GM12891 (cell line): ENCODE measurements around the gene LIMS2.

Experiments used
- PAX5 ChIP-seq: IDR thresholded peaks from 2 replicates; pipeline ENCODE4 v1.6.1; 2011; ENCODE audit warnings: low read length, moderate library complexity, mild to moderate bottlenecking; ENCODE audit not compliant: insufficient read depth, severe bottlenecking
- POLR2A ChIP-seq: IDR thresholded peaks from 2 replicates; pipeline ENCODE4 v1.6.1; 2011; ENCODE audit warnings: low read depth, low read length, control low read depth
- POLR2AphosphoS5 ChIP-seq: IDR thresholded peaks from 2 replicates; pipeline ENCODE4 v1.6.1; 2011; ENCODE audit warnings: low read depth, low read length, control low read depth
- POU2F2 ChIP-seq: IDR thresholded peaks from 2 replicates; pipeline ENCODE4 v1.6.1; 2011; ENCODE audit warnings: low read depth, mild to moderate bottlenecking, control low read depth, low read length, moderate library complexity
- SPI1 ChIP-seq: IDR thresholded peaks from 2 replicates; pipeline ENCODE4 v1.6.1; 2011; ENCODE audit warnings: low read depth, low read length, control low read depth
- TAF1 ChIP-seq: IDR thresholded peaks from 2 replicates; pipeline ENCODE4 v1.6.1; 2011; ENCODE audit warnings: low read depth, low read length, control low read depth

DNA sequence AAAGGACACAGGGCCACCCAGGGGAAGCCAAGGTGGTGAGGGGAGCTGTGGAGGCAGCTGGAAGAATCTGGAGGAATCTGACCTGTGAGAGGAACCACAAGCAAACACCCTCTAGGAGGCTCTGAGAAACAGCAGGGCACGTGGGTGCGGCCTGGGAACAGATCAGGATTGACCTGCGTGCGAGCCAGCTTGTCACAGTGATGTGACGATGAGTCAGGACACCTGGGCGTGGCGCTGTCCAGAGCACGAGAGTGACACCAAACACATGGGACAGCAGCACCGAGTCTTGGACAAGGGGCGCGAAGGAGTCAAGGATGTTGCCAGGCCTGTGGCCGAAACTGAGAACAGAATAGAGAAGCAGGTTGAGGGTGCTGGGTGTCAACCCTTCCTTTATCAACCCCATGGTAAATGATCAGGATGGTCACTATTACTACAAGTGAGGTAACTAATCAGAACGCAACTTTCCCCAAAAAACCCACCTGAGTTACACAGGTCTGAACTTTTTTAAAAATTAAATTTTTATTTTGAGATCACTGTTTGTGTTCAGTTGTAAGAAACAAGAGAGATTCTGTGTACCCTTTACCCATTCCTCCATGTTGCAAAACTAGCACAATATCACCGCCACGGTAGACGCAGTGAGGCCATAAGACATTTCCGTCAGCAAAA, 25.3 kb upstream of the LIMS2 start:
- TF ChIP-seq POLR2A (no peak), POLR2AphosphoS5 (no peak), SPI1 (peak; percentile 77), TAF1 (0 out of 2 replicates have a peak, but pooled peaks have one; percentile 26), POU2F2 (0 out of 2 replicates have a peak, but pooled peaks have one; percentile 9), PAX5 (no peak)
